ENCODE results near the gene MSRB3.

- TF ChIP-seq CTCF (conservative IDR thresholded peaks at IDR 0.05 in 1 of 2, IDR thresholded peaks at IDR 0.05 in 1 of 2; ENCODE audit: low read depth in 1 of 2, low read length in 2 of 2), result no peak
- no peak for TF ChIP-seq EZH2 (IDR thresholded peaks at IDR 0.05; ENCODE audit: low read length, missing control alignments)
These were observed 231.5 kb downstream of the MSRB3 start for GRCh38 chr12:65510007-65510406.
